NB4 (cell line): ENCODE results near the gene ADAMTSL1.

Experiments used
- CTCF ChIP-seq: IDR thresholded peaks from one replicate; pipeline ENCODE4 v1.5.1; 2012; ENCODE audit warnings: low read depth, low read length
- MYC ChIP-seq: IDR thresholded peaks from 2 replicates; pipeline ENCODE4 v1.6.1; 2011; ENCODE audit warnings: low read depth, low read length
- POLR2A ChIP-seq: IDR thresholded peaks from 2 replicates; pipeline ENCODE4 v1.6.1; 2011; ENCODE audit warnings: mild to moderate bottlenecking; ENCODE audit not compliant: insufficient read length; ENCODE audit errors: extremely low read depth
- TF ChIP-seq, protein P1 (sequence below): IDR thresholded peaks from 2 replicates; pipeline ENCODE4 v1.6.1; 2011; ENCODE audit warnings: low read depth, low read length

DNA sequence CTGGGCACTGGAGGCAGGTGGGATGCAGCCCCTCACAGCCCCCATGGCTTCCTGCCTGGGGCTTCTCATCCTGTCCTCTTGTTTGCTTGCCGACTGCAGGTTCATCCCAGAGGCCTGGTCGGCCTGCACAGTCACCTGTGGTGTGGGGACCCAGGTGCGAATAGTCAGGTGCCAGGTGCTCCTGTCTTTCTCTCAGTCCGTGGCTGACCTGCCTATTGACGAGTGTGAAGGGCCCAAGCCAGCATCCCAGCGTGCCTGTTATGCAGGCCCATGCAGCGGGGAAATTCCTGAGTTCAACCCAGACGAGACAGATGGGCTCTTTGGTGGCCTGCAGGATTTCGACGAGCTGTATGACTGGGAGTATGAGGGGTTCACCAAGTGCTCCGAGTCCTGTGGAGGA lies 232.7 kb downstream of the ADAMTSL1 start:
- TF ChIP-seq CTCF (no peak), POLR2A (no peak), MYC (no peak)
- TF ChIP-seq, protein P1, sequence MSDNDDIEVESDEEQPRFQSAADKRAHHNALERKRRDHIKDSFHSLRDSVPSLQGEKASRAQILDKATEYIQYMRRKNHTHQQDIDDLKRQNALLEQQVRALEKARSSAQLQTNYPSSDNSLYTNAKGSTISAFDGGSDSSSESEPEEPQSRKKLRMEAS: no peak
